HUDEP-2 (cell line): ENCODE measurements around the gene ELMOD1.

ENCODE experiments used
- DNase-seq, 76 experiments: peaks; one replicate each; lab custom pipeline; 2025; ENCODE audit not compliant: unreplicated experiment in 76 of 76; lab: John Stamatoyannopoulos, UW

Gene ELMOD1

GRCh38 chr11:107581147-107581546 is 9.8 kb upstream of the ELMOD1 start:
- DNase-seq = no peak

- DNase-seq = no peak
Observed at GRCh38 chr11:107583629-107584195, 7.2 kb upstream of the ELMOD1 start.

- DNase-seq = no peak
Observed at GRCh38 chr11:107587306-107587979, 3.5 kb upstream of the ELMOD1 start.

GRCh38 chr11:107591378-107592230 is 657 bp downstream of the ELMOD1 start:
- no peak for DNase-seq

- DNase-seq = no peak
Observed at GRCh38 chr11:107592231-107592590, 1.3 kb downstream of the ELMOD1 start.

DNA sequence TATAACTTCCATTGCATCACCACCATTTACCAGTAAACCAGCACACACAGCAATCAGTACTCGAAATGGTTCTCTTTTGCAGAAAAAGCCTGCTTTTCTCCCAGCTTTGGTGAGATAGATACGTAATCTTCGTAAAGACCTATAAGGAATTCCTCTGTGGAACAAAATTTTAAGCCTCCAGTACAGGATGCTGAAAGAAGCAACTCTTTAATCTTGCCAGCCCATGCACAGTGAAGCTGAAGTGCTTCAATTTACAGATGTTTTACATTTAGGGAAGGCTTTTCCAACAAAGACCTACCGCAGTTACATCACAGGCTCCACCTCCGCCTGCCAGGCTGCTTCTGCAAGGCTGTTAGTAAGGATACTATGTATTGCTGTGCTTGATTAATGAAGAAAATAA is 1.9 kb downstream of the ELMOD1 start:
- no peak for DNase-seq

- DNase-seq = no peak
Observed at GRCh38 chr11:107593951-107594350, 3.0 kb downstream of the ELMOD1 start.

DNA sequence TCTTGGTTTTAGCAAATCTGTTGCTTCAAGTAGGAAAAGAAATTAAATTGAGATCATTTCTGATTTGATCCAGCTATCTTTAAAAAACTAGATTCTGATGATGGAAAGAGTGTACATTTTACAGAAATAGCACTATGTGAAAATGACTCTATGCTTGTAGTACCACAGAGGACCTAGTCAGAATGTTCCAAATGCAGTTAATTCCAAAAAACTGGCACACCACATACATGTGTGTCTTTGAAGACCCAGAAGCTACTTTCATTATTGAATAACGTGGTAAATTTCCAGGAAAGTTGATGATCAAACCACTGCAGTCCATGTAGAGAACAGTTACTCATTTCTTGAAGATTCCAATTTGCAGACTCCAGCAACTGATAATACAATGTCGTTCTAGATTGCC is 3.8 kb downstream of the ELMOD1 start:
- no peak for DNase-seq

GRCh38 chr11:107598225-107599139 is 7.5 kb downstream of the ELMOD1 start:
- DNase-seq = peak in 10 of 76 experiments; percentile 2 to 35 (median 14)

DNA sequence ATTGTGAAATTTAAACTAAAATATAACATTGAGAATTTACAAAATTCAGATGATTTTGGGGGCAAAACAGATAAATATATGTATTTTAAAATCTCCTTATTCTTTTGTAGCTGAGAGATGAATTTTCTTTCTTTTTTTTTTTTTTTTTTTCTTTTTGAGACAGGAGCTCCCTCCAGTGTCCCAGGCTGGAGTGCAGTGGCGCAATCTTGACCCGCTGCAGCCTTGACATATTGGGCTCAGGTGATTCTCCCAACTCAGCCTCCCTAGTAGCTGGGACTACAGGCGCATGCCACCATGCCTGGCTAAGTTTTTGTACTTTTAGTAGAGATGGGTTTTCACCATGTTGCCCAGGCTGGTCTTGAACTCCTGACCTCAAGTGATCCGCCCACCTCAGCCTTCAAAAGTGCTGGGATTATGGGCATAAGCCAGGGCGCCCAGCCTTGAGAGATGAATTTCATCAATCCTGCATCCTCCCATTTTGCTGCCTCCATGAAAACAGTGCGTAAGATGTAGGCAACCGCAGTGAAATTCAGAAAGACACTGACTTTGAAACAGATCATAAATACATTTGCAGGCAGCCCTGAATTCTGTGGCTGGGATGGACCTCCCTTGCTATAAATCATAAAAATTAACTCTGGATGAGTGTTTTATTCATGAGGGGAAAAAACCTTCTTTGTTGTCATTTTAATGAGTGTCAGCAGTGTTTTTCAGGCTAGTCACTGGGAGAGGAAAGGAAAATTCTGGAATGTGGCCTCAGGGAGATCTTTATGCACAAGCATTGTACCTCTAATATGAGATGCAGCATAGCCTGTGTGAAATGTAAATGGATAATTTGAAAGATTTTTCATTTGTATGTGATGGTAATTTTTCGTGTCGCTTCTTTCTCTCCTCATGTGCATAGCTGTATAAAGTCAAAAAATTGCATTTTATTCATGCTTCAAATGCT is 14.4 kb downstream of the ELMOD1 start:
- peak in 1 of 76 experiments; percentile 4 for DNase-seq

DNA sequence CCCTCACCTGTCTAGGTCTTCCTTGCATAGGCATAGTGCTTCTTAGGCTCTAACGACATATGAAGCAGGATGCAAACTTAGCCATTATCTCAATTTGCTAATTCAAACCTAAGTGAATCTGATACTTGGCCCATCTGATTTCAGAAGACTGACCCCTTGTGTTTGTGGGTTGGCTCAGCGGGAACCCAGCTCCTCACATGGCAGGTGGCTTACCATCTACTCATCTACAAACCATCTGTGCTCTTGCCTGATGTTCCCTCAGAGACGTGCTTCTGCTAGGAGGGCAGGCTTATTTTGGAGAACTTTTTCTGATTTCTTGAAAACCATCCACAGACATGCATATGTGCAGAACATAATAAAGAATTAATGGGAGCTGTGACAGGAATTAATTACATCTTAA is 15.2 kb downstream of the ELMOD1 start:
- DNase-seq = peak in 1 of 76 experiments; percentile 8

- DNase-seq = no peak
Observed at GRCh38 chr11:107608809-107609208, 17.9 kb downstream of the ELMOD1 start.

DNA sequence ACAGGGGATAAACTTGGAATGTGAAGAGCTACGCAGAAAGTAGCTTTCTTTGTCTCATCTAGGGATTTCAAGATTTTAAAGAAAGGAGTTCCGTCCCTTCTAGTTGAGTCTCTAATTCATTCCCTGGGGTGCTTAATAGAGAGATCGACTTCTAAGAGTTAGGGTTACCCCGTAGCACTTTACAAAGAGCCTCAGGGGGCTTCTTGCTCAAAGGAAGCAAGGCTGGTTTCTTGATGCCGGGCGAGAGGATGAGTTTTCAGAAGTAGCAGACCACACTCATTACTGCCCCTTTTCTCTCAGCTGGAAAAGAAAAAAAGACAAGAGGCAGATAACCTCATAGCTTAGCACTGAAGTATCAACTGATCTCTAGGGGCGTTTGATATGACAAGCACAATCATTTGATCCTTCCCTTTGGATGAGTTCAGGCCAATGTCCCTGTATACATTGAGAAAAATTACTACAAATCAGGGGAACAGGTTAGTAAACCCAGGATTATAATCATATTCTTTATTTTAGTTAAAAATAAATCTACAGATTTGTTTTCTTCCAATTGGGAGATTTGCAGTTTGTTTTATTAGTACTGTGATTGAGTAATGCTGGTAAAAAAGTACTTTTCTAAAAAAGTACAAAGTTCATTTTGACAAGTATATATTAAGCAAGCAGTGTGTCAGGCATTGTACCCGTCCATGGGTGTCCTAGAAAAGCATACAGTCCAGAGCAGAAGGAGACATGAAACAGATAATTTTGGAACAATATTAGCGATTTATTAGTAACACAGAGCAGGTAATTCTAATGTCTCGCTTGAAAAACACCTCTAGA is 18.7 kb downstream of the ELMOD1 start:
- DNase-seq = no peak

DNA sequence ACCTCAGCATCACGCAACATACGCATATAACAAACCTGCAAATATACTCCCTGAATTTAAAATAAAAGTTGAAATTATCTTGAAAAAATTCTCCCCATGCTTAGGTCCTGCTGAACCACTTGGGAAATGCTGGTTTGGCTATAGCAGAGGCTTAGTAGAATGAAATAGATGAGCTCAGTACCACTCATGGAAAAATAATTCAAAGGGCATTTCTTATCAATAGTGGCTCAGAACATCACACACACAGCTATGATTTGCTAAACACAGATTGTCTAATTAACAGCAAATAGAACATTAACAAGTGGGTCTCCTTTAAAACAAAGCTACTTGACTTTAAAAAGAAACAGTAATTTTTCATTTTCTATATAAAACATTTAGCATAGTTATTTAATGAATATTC is 21.5 kb downstream of the ELMOD1 start:
- DNase-seq = no peak

- no peak for DNase-seq
Observed at GRCh38 chr11:107619926-107620325, 29.0 kb downstream of the ELMOD1 start.

DNA sequence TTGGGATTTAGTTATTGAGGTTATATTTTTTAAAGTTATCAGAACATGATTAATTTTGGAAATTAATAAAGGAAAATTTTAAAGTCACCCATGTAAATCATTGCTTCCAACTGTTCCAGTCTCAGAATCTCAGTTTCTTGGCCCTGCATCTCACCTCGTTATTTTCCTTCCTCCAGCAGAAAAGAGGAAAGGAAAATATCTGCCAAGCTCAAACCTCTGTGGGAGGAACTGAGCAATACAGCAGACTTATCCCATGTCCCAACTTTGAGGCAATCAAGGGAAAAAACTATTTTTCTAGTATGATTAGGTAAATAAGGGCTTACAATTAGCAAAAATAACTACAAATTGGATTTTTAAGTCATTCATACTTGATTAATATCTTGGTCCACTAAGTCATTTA is 30.1 kb downstream of the ELMOD1 start:
- DNase-seq = no peak

DNA sequence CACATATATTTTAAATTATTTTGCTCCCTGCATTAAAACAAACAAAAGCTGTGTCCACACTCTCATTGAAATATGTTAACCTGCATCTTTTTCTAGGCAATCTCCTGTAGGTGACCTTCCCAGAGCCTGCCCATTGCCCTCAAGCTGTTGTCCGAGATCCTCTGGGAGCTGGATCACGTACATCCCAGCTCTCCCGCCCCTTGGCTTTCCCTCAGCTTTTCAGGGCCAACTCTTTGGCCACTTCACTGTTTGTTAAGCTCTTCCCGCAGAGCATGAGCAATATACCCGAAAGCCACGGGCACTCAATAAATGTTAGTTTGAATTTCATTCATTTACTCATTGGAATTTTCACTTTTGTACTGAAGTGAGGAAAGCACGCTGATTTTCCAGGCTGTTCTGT is 32.2 kb downstream of the ELMOD1 start:
- DNase-seq = no peak

DNA sequence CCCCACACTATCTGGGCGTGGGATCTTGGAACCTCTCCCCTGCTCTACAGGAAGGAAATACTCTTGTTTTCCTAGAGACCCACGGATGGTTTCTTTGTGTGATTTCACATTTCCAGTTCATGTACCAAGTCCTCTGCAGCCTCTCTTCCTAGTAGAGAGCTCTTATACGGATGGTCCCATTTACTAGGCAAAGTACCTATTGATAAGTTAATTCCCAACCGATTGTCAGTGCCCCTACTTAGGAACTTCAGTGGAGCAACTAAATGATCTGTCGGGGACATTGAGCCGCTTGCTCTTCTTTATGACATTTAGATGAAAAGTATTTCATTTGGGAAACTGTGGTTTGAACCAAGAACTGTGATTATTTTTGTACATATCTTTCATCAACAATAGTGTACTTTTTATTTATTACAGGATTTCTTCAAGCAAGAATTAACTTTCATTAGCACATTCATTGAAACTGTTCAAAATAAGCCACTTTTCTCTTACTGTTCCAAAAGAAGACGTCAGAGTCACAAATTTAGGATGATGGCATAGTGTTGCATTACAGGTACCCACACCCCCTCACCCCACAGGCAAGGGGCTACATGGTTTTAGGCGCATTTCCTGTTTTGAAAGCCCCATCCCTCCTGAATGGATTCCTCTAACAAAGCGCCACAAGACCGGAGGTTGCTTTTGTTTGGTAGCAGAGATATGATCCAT is 34.2 kb downstream of the ELMOD1 start:
- no peak for DNase-seq
